Stimulated activated CD8-positive, alpha-beta memory T cell treated with anti-CD3 and anti-CD28 coated beads, Interleukin-12 subunit alpha, Interleukin-12 subunit beta, amount 100 ng/mL, for 1 hour (primary cell): ENCODE measurements around the gene TNPO1.
"Not testable (repeated sequence)": the region's sequence is repeated elsewhere in the genome, so short reads cannot be mapped to it uniquely, and the experiment has no call there.

Experiments
- DNase-seq: peaks from one replicate; pipeline ENCODE4 v3.0.0-alpha.2; 2020; ENCODE audit warnings: low read depth

Gene TNPO1

GRCh38 chr5:72854419-72854818, 38.0 kb downstream of the TNPO1 start:
- DNase-seq: no peak

- DNase-seq: no peak
Observed at GRCh38 chr5:72855821-72856220, 39.4 kb downstream of the TNPO1 start.

- DNase-seq: no peak
Observed at GRCh38 chr5:72857396-72857795, 40.9 kb downstream of the TNPO1 start.

- DNase-seq: no peak
Observed at GRCh38 chr5:72859127-72859526, 42.7 kb downstream of the TNPO1 start.

- DNase-seq: no peak
Observed at GRCh38 chr5:72860499-72860898, 44.0 kb downstream of the TNPO1 start.

GRCh38 chr5:72871366-72872024, 55.0 kb downstream of the TNPO1 start:
- DNase-seq: no peak

- DNase-seq: no peak
Observed at GRCh38 chr5:72878854-72879253, 62.4 kb downstream of the TNPO1 start.

- no peak for DNase-seq
Observed at GRCh38 chr5:72882989-72883388, 66.5 kb downstream of the TNPO1 start.

- DNase-seq: no peak
Observed at GRCh38 chr5:72883850-72884249, 67.4 kb downstream of the TNPO1 start.

- no peak for DNase-seq
Observed at GRCh38 chr5:72884892-72885291, 68.4 kb downstream of the TNPO1 start.

- DNase-seq: no peak
Observed at GRCh38 chr5:72885824-72886223, 69.4 kb downstream of the TNPO1 start.

- DNase-seq: no peak
Observed at GRCh38 chr5:72888595-72888994, 72.1 kb downstream of the TNPO1 start.

GRCh38 chr5:72889324-72889723, 72.9 kb downstream of the TNPO1 start:
- no peak for DNase-seq

- no peak for DNase-seq
Observed at GRCh38 chr5:72892846-72893245, 76.4 kb downstream of the TNPO1 start.

GRCh38 chr5:72895758-72896157, 79.3 kb downstream of the TNPO1 start:
- no peak for DNase-seq

- no peak for DNase-seq
Observed at GRCh38 chr5:72906806-72907205, 90.3 kb downstream of the TNPO1 start.

GRCh38 chr5:72908664-72909063, 92.2 kb downstream of the TNPO1 start:
- no peak for DNase-seq

GRCh38 chr5:72917371-72917776, 100.9 kb downstream of the TNPO1 start:
- no peak for DNase-seq

- DNase-seq: no peak
Observed at GRCh38 chr5:72920690-72921502, 104.4 kb downstream of the TNPO1 start.

- no peak for DNase-seq
Observed at GRCh38 chr5:72921886-72922285, 105.4 kb downstream of the TNPO1 start.

GRCh38 chr5:72922422-72922821, 106.0 kb downstream of the TNPO1 start:
- no peak for DNase-seq

- no peak for DNase-seq
Observed at GRCh38 chr5:72925336-72926010, 109.0 kb downstream of the TNPO1 start.

- not testable (repeated sequence) for DNase-seq
Observed at GRCh38 chr5:72932686-72933085, 116.2 kb downstream of the TNPO1 start.
